Measurements from ENCODE around the gene BCOR. TPM values are rescaled to one million over a fixed set of nuclear protein-coding genes. Genes with fewer than 3 reads are reported as not detected.

The BCOR gene
- total and polyA plus RNA-seq, 4 donors, result 5.6 to 23.0 (median 11.0) TPM

DNA sequence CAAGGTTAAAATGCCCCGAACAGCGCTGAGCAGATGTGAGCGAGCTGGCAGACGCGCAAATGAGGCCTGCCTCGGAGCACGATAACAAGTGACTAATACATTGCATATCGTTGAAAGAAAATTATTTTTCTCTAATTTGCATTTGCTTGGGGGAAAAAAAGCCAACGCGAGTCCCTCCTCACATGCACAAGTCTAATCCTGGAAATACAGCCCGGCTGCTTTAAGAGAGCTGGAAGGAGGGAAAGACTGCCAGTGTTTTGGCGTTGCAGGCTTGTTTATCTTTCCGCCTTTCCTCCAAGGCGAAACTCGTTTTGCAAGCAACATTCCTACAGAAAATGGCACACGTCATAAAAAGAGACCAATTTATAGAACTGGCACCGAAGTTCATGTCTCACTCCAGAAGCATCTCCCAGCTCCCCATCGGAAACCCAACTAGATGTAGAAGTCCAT, 12.6 kb downstream of the BCOR start:
- Histone ChIP-seq H3K36me3 (ENCODE audit: control insufficient read depth in 4 of 4, insufficient read depth in 3 of 4, low read depth in 1 of 4, low read length in 3 of 4) (no peaks in the 10 kb centered on the region), H3K9me3 (ENCODE audit: control insufficient read depth in 4 of 4, low read length in 3 of 4) (no peaks in the 10 kb centered on the region), H3K4me1 (ENCODE audit: control insufficient read depth in 4 of 4, insufficient read depth in 4 of 4, low read length in 3 of 4) (peaks cover 28 to 86% (median 55%) of the 10 kb centered on the region in 4 donors), H3K9ac (ENCODE audit: low read depth in 1 of 2, low read length in 2 of 2) (no peak overlapping the region), H3K27me3 (ENCODE audit: control insufficient read depth in 4 of 4, insufficient read depth in 4 of 4, low read length in 3 of 4) (no peaks in the 10 kb centered on the region), H3K4me3 (ENCODE audit: low read depth in 1 of 3, low read length in 3 of 3) (no peak overlapping the region), H3K27ac (ENCODE audit: low read depth in 1 of 2, low read length in 2 of 2) (no peak overlapping the region)
- DNase-seq (ENCODE audit: low spot score), result no peak
- no peak for TF ChIP-seq YY1 (IDR thresholded peaks at IDR 0.05)
- TF ChIP-seq SP1 (IDR thresholded peaks at IDR 0.05), result no peak
- no peak for TF ChIP-seq RXRA (IDR thresholded peaks at IDR 0.05)
- no peak for TF ChIP-seq TAF1 (conservative IDR thresholded peaks at IDR 0.05)
- no peak for TF ChIP-seq HNF4A (conservative IDR thresholded peaks at IDR 0.05)
- TF ChIP-seq, protein P1, sequence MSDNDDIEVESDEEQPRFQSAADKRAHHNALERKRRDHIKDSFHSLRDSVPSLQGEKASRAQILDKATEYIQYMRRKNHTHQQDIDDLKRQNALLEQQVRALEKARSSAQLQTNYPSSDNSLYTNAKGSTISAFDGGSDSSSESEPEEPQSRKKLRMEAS (IDR thresholded peaks at IDR 0.05), result no peak
- TF ChIP-seq, protein P2, sequence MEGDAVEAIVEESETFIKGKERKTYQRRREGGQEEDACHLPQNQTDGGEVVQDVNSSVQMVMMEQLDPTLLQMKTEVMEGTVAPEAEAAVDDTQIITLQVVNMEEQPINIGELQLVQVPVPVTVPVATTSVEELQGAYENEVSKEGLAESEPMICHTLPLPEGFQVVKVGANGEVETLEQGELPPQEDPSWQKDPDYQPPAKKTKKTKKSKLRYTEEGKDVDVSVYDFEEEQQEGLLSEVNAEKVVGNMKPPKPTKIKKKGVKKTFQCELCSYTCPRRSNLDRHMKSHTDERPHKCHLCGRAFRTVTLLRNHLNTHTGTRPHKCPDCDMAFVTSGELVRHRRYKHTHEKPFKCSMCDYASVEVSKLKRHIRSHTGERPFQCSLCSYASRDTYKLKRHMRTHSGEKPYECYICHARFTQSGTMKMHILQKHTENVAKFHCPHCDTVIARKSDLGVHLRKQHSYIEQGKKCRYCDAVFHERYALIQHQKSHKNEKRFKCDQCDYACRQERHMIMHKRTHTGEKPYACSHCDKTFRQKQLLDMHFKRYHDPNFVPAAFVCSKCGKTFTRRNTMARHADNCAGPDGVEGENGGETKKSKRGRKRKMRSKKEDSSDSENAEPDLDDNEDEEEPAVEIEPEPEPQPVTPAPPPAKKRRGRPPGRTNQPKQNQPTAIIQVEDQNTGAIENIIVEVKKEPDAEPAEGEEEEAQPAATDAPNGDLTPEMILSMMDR (IDR thresholded peaks at IDR 0.05; ENCODE audit: low read depth, low read length, missing input control), result no peak
- no peak for TF ChIP-seq FOXA1 (IDR thresholded peaks at IDR 0.05)
- no peak for TF ChIP-seq GABPA (IDR thresholded peaks at IDR 0.05 in 1 of 2, conservative IDR thresholded peaks at IDR 0.05 in 1 of 2)
- WGBS, result 65% methylated on average over 18 of the region's 18 CpGs

DNA sequence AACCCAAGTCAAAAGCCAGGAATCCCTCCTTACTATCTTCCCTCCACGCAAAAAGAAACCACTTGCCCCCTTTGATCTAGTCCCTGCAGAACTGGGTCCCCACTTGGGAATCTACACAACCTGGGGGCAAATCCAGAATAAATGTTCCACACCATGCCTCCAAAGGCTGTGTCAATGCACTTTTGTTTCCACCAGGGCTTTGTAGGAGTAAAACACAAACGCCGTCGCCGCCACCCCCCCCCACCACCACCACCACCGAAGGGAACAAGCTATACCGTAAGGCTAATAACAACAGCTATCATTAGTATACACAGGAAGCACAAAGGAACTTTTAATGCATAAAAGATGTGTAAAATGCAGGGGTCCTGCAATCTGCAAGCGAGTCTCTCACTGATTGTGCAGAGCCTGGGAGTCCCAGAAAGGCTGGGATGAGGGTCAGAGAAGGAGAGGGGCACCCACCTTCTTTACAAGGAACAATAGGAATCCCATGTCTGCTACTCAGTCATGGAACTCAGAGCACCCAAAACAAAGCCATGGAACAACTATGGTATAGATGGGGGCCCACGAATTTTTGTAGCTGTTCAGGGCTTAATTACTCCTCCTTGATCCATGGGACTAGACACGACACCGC, 13.2 kb downstream of the BCOR start:
- H3K36me3 ChIP-seq (ENCODE audit: control insufficient read depth in 4 of 4, insufficient read depth in 3 of 4, low read depth in 1 of 4, low read length in 3 of 4), result no peaks in the 10 kb centered on the region
- H3K27me3 ChIP-seq (ENCODE audit: control insufficient read depth in 4 of 4, insufficient read depth in 4 of 4, low read length in 3 of 4), result no peaks in the 10 kb centered on the region
- 58% methylated on average over 11 of the region's 11 CpGs for WGBS
- H3K27ac ChIP-seq (ENCODE audit: low read depth in 1 of 2, low read length in 2 of 2), result no peak overlapping the region
- H3K4me1 ChIP-seq (ENCODE audit: control insufficient read depth in 4 of 4, insufficient read depth in 4 of 4, low read length in 3 of 4), result peaks cover 30 to 82% (median 54%) of the 10 kb centered on the region in 4 donors
- no peaks in the 10 kb centered on the region for H3K9me3 ChIP-seq (ENCODE audit: control insufficient read depth in 4 of 4, low read length in 3 of 4)
- TF ChIP-seq SP1 (IDR thresholded peaks at IDR 0.05) (no peak), YY1 (IDR thresholded peaks at IDR 0.05) (no peak)
- no peak overlapping the region for H3K4me3 ChIP-seq (ENCODE audit: low read depth in 1 of 3, low read length in 3 of 3)
- H3K9ac ChIP-seq (ENCODE audit: low read depth in 1 of 2, low read length in 2 of 2), result no peak overlapping the region
- DNase-seq (ENCODE audit: low spot score), result no peak

DNA sequence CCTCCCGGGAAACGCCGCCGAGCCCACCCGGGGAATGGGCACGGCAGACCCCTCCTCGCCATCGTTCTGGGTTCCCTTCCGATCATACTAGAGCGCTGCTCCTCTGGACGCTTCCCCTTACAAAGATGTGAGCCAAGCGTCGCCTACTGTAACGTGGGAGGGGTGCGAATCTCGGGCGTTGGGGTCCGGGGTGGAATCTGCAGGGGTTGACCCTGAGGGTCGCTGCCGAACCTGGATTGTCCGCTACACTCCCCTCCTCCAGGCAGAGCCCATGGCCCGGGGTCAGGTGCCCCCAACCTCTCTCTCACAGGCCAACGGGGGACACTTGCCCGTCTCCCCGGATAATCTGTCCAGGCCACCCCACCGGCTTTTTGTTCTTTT, 13.8 kb downstream of the BCOR start:
- H3K36me3 ChIP-seq (ENCODE audit: control insufficient read depth in 4 of 4, insufficient read depth in 3 of 4, low read depth in 1 of 4, low read length in 3 of 4), result no peaks in the 10 kb centered on the region

More for the DNA sequence above, 13.8 kb downstream of the BCOR start:
- no peak for DNase-seq (ENCODE audit: low spot score)
- WGBS, result 34% methylated on average over 26 of the region's 26 CpGs
- H3K27me3 ChIP-seq (ENCODE audit: control insufficient read depth in 4 of 4, insufficient read depth in 4 of 4, low read length in 3 of 4), result no peaks in the 10 kb centered on the region
- TF ChIP-seq, protein P1 (IDR thresholded peaks at IDR 0.05), result no peak
- no peak for TF ChIP-seq HNF4G (IDR thresholded peaks at IDR 0.05)
- TF ChIP-seq, protein P3, sequence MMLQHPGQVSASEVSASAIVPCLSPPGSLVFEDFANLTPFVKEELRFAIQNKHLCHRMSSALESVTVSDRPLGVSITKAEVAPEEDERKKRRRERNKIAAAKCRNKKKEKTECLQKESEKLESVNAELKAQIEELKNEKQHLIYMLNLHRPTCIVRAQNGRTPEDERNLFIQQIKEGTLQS (IDR thresholded peaks at IDR 0.05), result no peak
- TF ChIP-seq YY1 (IDR thresholded peaks at IDR 0.05), result no peak
- no peak for TF ChIP-seq FOXA2 (IDR thresholded peaks at IDR 0.05)
- TF ChIP-seq, protein P4, sequence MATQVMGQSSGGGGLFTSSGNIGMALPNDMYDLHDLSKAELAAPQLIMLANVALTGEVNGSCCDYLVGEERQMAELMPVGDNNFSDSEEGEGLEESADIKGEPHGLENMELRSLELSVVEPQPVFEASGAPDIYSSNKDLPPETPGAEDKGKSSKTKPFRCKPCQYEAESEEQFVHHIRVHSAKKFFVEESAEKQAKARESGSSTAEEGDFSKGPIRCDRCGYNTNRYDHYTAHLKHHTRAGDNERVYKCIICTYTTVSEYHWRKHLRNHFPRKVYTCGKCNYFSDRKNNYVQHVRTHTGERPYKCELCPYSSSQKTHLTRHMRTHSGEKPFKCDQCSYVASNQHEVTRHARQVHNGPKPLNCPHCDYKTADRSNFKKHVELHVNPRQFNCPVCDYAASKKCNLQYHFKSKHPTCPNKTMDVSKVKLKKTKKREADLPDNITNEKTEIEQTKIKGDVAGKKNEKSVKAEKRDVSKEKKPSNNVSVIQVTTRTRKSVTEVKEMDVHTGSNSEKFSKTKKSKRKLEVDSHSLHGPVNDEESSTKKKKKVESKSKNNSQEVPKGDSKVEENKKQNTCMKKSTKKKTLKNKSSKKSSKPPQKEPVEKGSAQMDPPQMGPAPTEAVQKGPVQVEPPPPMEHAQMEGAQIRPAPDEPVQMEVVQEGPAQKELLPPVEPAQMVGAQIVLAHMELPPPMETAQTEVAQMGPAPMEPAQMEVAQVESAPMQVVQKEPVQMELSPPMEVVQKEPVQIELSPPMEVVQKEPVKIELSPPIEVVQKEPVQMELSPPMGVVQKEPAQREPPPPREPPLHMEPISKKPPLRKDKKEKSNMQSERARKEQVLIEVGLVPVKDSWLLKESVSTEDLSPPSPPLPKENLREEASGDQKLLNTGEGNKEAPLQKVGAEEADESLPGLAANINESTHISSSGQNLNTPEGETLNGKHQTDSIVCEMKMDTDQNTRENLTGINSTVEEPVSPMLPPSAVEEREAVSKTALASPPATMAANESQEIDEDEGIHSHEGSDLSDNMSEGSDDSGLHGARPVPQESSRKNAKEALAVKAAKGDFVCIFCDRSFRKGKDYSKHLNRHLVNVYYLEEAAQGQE (IDR thresholded peaks at IDR 0.05), result no peak
- H3K4me3 ChIP-seq (ENCODE audit: low read depth in 1 of 3, low read length in 3 of 3), result peak overlapping the region in 2 of 3 donors; percentile 3 to 48
- peaks cover 31 to 76% (median 50%) of the 10 kb centered on the region in 4 donors for H3K4me1 ChIP-seq (ENCODE audit: control insufficient read depth in 4 of 4, insufficient read depth in 4 of 4, low read length in 3 of 4)
- no peaks in the 10 kb centered on the region for H3K9me3 ChIP-seq (ENCODE audit: control insufficient read depth in 4 of 4, low read length in 3 of 4)
- H3K27ac ChIP-seq (ENCODE audit: low read depth in 1 of 2, low read length in 2 of 2), result peak overlapping the region; percentile 75 to 78
- H3K9ac ChIP-seq (ENCODE audit: low read depth in 1 of 2, low read length in 2 of 2), result no peak overlapping the region
